NCI-H774 (cell line): ENCODE data around the gene RNFT2.

ENCODE experiments used
- DNase-seq: peaks from one replicate; lab custom pipeline; 2025; lab: John Stamatoyannopoulos, UW

The RNFT2 gene

GRCh38 chr12:116837097-116837496 is 99.0 kb downstream of the RNFT2 start:
- no peak for DNase-seq

GRCh38 chr12:116838365-116838764 is 100.2 kb downstream of the RNFT2 start:
- DNase-seq, result no peak

DNA sequence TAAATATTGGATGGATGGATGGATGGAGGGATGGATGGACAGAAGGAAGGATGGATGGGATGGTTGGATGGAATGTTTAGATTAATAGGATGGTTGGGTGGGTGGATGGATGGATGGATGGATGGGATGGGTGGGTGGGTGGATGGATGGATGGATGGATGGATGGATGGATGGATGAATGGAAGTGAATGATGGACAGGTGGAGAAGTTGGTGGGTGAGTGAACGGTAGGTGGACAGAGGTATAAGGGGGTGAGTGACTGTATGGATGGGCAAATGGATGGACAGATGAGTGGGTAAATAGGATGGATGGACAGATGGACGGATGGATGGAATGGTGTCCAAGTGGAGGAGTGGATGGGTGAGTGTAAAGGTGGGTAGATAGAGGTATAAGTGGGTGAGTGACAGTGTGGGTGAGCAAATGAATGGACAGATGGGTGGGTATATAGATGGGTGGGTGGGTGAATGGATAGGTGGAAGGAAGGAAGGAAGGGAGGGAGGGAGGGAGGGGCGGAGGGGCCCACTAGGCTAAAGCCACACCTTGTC is 101.2 kb downstream of the RNFT2 start:
- DNase-seq, result no peak

GRCh38 chr12:116843085-116843484 is 105.0 kb downstream of the RNFT2 start:
- DNase-seq, result no peak

DNA sequence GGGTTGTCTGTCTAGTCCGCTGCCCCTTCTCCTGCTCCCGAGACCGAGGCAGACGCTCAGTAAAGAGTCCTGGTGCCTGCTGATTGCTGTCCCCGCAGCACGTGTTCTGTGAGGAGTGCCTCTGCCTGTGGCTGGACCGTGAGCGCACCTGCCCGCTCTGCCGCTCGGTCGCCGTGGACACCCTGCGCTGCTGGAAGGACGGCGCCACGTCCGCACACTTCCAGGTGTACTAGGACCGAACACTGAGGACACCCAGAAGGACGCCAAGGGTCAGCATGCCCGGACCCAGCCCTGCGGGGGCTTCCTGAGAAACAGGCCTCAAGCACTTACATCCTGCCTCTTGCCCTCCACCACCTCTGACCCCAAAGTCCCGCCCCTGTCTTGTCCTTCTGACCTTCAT is 111.1 kb downstream of the RNFT2 start:
- DNase-seq, result no peak

GRCh38 chr12:116852303-116852702 is 114.2 kb downstream of the RNFT2 start:
- no peak for DNase-seq

DNA sequence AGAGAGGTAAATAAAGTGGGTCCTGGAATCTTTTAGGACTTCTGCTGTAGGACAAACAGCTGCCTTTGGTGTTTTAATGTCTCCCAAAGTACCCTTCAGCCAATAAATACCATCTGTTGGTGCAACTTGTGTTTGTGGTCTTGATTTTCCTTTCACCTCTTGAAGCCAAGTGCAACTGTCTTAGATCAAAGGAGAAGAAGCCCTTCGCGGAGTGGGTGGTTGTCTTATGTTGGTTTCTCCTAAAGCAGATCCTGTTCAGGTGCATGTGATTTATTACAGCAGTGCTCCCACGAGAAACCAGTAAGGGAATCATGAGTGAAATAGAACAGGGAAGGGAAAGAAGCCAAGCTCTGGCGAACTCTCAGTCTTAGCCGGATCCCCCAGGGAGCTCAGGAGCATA is 115.4 kb downstream of the RNFT2 start:
- no peak for DNase-seq

DNA sequence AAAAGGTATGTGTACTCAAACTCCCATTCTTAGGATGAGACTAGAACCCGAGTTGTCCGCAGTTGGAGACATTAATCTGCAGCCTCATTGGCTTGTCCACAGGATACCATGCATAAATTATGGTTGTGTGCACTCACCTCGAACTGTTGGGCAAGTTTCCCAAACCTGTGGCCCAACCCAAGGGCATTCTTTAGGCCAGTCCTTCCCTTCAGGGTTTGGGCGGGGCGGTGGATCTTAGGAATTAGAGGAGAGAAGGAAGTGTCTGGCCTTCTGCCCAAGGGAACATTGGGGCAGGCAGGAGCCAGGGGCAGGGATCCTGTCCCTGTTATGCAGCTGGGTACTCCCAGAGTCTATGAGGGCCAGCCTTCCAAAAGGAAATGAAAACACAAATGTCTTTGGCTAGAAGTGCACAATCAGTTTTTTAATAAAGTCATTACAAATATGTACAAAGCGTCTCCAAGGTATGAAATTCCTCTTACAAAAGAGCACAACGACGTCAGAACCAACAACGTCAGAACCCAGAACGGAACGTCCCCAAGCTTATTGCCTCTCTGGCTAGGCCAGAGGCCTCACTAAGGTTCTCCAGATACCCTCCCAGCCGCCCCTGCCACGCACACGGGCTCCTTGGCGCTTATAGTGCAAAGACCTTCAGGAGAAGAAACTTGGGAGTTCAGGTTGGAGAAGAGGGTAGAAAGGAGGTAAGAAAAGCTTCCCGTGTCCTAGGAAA is 117.8 kb downstream of the RNFT2 start:
- DNase-seq, result no peak

GRCh38 chr12:116856729-116857128 is 118.6 kb downstream of the RNFT2 start:
- DNase-seq, result no peak

- no peak for DNase-seq
Measured at GRCh38 chr12:116859079-116859478, 121.0 kb downstream of the RNFT2 start.

DNA sequence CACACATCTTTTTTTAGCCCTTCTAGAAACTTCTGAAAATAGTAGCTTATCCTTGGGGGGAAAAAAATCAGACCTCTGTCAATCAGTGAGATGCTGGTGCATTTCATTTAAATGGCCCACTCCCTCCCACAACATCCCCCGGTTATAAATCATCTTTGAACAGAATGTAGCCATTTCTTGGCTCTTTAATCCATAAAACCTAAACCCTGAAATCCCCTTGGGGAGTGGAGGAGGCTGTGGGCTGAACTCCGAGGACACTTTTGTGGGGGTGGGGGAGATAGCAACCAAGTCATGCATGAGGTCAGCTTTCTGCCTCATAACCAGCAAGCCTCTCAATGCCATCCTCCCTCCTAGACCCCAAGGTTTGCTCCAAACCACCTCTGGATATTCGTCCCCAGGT is 122.1 kb downstream of the RNFT2 start:
- no peak for DNase-seq

DNA sequence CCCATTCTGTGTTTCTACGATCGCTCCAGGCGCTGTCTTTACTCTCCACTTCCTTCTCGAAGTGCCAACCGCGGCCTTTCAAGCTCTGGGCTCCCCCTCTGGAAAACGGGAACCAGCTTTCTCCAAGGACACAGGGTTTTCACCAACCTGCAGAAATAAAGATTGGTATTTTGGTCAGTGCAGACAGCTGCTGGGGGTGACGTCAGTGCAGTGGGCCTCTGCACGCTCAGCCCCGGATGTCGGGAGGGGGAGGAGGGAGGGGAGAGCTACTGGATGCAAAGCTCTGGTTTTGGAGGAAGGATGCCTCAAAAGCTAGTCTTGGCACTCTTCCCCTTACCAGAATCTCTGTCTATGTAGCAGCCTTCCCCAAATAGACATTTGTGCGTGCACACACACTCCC is 123.2 kb downstream of the RNFT2 start:
- peak; percentile 5 for DNase-seq

DNA sequence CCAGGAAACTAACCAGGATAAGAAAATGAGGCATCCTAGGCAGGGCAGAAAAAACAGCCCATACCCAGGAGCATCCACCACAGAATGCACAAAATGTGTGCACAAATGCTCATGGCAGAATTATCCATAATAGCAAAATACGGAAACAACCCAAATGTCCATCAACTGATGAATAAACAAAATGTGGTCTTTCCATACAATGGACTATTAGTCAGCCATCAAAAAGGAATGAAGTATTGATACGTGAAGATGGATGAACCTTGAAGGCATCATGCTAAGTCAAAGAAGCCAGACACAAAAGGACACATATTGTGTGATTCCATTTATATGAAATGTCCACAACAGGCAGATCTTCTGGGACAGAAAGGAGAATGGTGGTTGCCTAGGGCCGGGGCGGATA is 124.1 kb downstream of the RNFT2 start:
- no peak for DNase-seq

- no peak for DNase-seq
Measured at GRCh38 chr12:116863275-116863767, 125.2 kb downstream of the RNFT2 start.

GRCh38 chr12:116864371-116865160 is 126.5 kb downstream of the RNFT2 start:
- DNase-seq, result no peak

DNA sequence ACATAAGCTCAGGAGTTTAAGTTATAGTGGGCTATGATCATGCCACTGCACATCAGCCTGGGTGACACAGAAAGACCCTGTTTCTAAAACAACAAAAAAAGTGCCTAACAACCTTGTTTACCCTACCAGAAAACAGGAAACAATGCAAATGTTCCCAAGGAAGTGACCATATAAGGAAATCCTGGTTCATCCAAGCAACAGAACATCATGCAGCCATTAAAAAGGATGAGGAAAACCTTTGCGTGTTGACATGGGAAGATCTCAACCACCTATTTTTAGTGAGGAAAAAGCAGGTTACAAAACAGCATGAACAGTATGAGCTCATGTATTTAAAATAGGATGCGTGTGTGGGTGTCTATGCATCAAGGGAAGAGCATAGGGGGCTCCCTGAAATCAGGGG is 129.4 kb downstream of the RNFT2 start:
- no peak for DNase-seq

GRCh38 chr12:116870306-116870705 is 132.2 kb downstream of the RNFT2 start:
- DNase-seq, result no peak

GRCh38 chr12:116874324-116874995 is 136.3 kb downstream of the RNFT2 start:
- DNase-seq, result no peak

GRCh38 chr12:116876151-116876869 is 138.2 kb downstream of the RNFT2 start:
- DNase-seq, result no peak

DNA sequence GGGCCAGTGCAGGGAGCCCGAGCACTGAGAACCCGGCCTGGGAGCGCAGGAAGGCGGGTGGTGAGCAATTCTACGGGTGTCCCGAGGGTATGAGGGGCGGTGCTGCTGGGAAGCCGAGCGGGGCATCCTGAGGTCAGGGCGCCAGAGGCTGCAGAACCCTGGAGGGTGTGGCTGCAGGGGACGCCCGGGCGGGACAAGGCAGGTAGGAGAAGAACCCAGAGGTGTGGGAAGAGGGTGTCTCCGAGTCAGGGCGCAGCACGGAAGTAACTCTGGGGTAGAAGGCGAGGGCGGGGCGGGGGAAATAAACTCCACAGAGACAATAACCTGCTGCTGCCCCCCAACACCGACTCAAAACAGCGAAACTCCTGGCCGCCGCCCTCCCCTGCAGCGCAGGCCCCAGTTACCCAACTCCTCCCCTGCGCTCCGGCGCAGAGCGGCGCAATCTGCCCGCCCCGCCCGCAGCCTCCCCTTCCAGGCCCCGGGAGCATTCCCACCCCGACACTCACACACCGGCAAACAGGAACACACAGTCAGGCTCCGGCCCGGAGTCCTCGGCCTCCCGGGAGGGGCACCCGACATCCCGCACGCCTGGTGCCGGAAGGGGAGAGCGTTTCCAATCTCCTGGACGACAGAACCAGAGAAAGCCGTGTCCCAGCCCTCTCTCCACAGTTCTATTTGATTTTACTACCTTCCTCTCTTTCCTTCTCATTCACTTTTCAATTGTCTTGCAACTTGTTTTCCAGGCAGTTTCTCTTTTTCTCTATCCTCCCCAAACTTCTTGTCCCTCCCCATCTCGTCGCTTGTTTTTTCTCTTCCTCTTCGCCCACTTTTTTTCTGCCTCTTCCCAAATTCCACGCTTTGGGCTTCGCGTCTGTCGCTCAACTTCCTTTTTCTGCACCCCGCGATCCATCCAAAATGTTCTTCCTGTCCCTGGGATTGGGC is 140.7 kb downstream of the RNFT2 start:
- no peak for DNase-seq
